Spleen (tissue), 7 donors: Measurements from ENCODE around the gene RHBDL3.
"Not testable (repeated sequence)": the region's sequence is repeated elsewhere in the genome, so short reads cannot be mapped to it uniquely, and the experiment has no call there.

Experiments
- POLR2A ChIP-seq, 3 donors: fragments of 450-650 bp; IDR thresholded peaks; one replicate each; pipeline ENCODE4 v1.5.1; 2017; ENCODE audit warnings: antibody characterized with exemption in 3 of 3, mild to moderate bottlenecking in 1 of 3
- TF ChIP-seq, protein P1 (sequence below), 11 experiments: fragments of 200-600 bp in 7 of 11; fragments of 450-650 bp in 4 of 11; sonication (generic) in 4 of 11; IDR thresholded peaks in 8 of 11; conservative IDR thresholded peaks in 3 of 11; 1 replicate in 7 of 11; 2 replicates in 4 of 11; pipeline versions ENCODE4 v1.4.0 to v1.8.0; 2016 to 2021; ENCODE audit warnings: antibody characterized with exemption in 11 of 11, inconsistent platforms in 4 of 11, mild to moderate bottlenecking in 1 of 11
- donor health status: DM: no; HTN: no; CAD: no; lungs with moderate emphysema.
- donor health status: DM: no; HTN: no; CAD: no.
- donor health status: DM: no; HTN: no; CAD: no.

DNA sequence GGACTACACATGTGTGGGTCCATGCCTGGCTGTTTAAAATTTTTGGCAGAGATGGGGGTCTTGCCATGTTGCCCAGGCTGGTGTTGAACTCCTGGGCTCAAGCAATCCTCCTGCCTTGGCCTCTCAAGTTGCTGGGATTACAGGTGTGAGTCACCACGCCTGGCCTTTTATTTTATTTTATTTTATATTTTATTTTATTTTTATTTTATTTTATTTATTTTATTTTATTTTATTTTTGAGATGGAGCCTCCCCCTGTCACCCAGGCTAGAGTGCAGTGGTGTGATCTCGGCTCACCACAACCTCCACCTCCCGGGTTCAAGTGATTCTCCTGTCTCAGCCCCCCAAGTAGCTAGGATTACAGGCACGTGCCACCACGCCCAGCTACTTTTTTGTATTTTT, 51.0 kb downstream of the RHBDL3 start:
- TF ChIP-seq, protein P1, sequence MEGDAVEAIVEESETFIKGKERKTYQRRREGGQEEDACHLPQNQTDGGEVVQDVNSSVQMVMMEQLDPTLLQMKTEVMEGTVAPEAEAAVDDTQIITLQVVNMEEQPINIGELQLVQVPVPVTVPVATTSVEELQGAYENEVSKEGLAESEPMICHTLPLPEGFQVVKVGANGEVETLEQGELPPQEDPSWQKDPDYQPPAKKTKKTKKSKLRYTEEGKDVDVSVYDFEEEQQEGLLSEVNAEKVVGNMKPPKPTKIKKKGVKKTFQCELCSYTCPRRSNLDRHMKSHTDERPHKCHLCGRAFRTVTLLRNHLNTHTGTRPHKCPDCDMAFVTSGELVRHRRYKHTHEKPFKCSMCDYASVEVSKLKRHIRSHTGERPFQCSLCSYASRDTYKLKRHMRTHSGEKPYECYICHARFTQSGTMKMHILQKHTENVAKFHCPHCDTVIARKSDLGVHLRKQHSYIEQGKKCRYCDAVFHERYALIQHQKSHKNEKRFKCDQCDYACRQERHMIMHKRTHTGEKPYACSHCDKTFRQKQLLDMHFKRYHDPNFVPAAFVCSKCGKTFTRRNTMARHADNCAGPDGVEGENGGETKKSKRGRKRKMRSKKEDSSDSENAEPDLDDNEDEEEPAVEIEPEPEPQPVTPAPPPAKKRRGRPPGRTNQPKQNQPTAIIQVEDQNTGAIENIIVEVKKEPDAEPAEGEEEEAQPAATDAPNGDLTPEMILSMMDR (IDR thresholded peaks at IDR 0.05 in 8 of 11, conservative IDR thresholded peaks at IDR 0.05 in 3 of 11) = not testable (repeated sequence)
- TF ChIP-seq POLR2A (IDR thresholded peaks at IDR 0.05) = not testable (repeated sequence)
